ENCODE results near the gene C1orf210.

- TF ChIP-seq MXI1 (IDR thresholded peaks at IDR 0.05; ENCODE audit: borderline replicate concordance, low read depth, low read length): no peak
- TF ChIP-seq FOS (IDR thresholded peaks at IDR 0.05; ENCODE audit: low read depth, low read length): no peak
- TF ChIP-seq MAFK (IDR thresholded peaks at IDR 0.05; ENCODE audit: low read depth, low read length): no peak
- TF ChIP-seq NFE2L2 (IDR thresholded peaks at IDR 0.05; ENCODE audit: low read depth, low read length): no peak
These were observed 13.7 kb upstream of the C1orf210 start for GRCh38 chr1:43299101-43299500.
